Right atrium auricular region (tissue), 2 donors: ENCODE data around the gene ABI3. TPM values are rescaled to one million over a fixed set of nuclear protein-coding genes. Genes with fewer than 3 reads are reported as not detected.

Experiments
- DNase-seq: peaks from one replicate; pipeline ENCODE4 v3.0.0-alpha.2; 2019; ENCODE audit warnings: low spot score
- H3K27ac ChIP-seq, 2 donors: fragments of 200-600 bp; sonication (generic); 1 replicate in 1 of 2; 2 replicates in 1 of 2; pipeline ENCODE4 v1.5.1; 2016 to 2019
- H3K27me3 ChIP-seq, 2 donors: fragments of 200-600 bp; sonication (generic); one replicate each; pipeline versions ENCODE4 v1.5.1 to v1.6.0; 2017 to 2019
- H3K36me3 ChIP-seq: fragments of 200-600 bp; sonication (generic); one replicate; pipeline ENCODE4 v1.5.1; 2016
- H3K4me1 ChIP-seq, 2 donors: fragments of 200-600 bp; sonication (generic); one replicate each; pipeline versions ENCODE4 v1.5.1 to v1.6.0; 2017 to 2019
- H3K4me3 ChIP-seq, 2 donors: fragments of 200-600 bp; sonication (generic); 1 replicate in 1 of 2; 2 replicates in 1 of 2; pipeline ENCODE4 v1.5.1; 2017 to 2019; ENCODE audit warnings: mild to moderate bottlenecking in 1 of 2, moderate library complexity in 1 of 2
- H3K9me3 ChIP-seq, 2 donors: fragments of 200-600 bp; sonication (generic); one replicate each; pipeline ENCODE4 v1.5.1; 2019
- CTCF ChIP-seq, 2 donors: fragments of 200-600 bp; sonication (generic); IDR thresholded peaks; one replicate each; pipeline ENCODE4 v1.5.1; 2019; ENCODE audit warnings: antibody characterized with exemption in 2 of 2
- total RNA-seq, 2 donors: library from RNA; depleted of rRNA; stranded (reverse); fragments of >200 nt; gene quantifications; one replicate each; pipeline ENCODE4 v1.1.0, GENCODE V29; 2016

Gene ABI3
- total RNA-seq, 2 donors from 2014 or later = 6.7 to 8.2 TPM

DNA sequence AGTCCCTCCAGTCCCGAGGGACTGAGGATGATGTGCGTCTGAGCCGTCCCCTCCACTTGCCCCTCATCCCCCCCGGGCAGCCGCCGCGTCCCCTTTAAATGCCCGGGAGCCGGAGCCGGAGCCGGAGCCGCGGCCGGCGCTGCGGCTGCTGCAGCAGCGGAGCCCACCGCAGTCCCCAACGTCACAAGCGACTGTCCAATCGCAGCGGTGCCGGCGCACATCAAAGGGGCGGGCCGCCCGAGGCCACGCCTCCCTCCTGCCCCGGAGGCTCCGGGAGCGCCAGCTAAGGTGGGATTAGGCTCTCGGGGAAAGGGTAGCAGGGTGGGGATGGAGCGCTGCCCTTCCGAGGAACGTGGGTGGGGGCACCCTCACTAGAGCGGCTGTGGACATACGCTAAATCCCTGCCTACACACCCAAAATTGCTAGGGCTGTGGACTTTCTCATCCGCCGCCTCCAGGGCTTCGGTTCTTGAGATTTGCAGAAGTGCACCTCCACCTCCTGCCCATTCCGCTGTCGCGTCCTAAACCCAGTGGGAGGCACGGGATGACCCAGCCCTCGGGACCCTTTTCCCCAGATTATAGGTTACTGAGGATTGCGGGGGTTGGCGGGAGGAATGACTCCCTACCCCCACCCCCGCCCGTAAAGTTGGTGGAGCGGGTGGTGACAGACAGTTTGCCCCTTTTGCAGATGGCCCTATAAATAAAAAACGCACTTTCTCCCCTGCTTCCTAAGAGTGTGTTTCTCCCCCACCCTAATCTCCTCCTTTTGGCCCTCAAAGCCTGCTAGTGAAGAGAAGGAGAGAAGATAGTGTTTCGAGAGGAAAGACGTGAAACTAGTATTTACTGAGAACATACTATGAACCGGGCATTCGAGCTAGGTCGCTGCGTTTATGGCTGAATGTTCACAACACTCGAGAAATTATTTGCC, 20.4 kb downstream of the ABI3 start, which contains the start of gene PHOSPHO1:
PHOSPHO1 (minus strand) TSS at position 152 of the 927 bp plus-strand sequence. CDS start 4,096 bp downstream, outside the sequence.
- no peaks in the 10 kb centered on the region for H3K36me3 ChIP-seq
- H3K9me3 ChIP-seq = no peaks in the 10 kb centered on the region
- DNase-seq = peak; percentile 85
- TF ChIP-seq CTCF (IDR thresholded peaks at IDR 0.05) = peak in 1 of 2 donors; percentile 9
- peaks cover 0 to 22% of the 10 kb centered on the region in 2 donors for H3K4me1 ChIP-seq
- H3K27ac ChIP-seq = peak within 1 kb of the TSS in 1 of 2 donors; percentile 46
- H3K4me3 ChIP-seq = peak within 1 kb of the TSS; percentile 47 to 64
- no peaks in the 10 kb centered on the region for H3K27me3 ChIP-seq

DNA sequence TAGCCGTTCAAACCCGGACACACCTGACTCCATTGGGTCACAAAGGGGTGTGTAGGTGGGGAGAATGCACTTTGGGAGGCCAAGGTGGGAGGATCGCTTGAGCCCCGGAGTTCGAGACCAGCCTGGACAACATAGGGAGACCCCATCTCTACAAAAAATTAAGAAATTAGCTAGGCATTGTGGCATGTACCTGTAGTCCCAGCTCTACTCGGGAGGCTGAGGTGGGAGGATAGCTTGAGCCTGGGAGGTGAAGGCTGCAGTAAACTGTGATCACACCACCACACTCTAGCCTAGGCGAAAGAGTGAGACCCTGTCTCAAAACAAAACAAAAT, 21.0 kb downstream of the ABI3 start:
- H3K9me3 ChIP-seq = no peaks in the 10 kb centered on the region
- H3K27ac ChIP-seq = no peak overlapping the region
- no peaks in the 10 kb centered on the region for H3K27me3 ChIP-seq
- peaks cover 0 to 22% of the 10 kb centered on the region in 2 donors for H3K4me1 ChIP-seq
- DNase-seq = no peak
- H3K36me3 ChIP-seq = no peaks in the 10 kb centered on the region
- no peak for TF ChIP-seq CTCF (IDR thresholded peaks at IDR 0.05)
- H3K4me3 ChIP-seq = no peak overlapping the region

DNA sequence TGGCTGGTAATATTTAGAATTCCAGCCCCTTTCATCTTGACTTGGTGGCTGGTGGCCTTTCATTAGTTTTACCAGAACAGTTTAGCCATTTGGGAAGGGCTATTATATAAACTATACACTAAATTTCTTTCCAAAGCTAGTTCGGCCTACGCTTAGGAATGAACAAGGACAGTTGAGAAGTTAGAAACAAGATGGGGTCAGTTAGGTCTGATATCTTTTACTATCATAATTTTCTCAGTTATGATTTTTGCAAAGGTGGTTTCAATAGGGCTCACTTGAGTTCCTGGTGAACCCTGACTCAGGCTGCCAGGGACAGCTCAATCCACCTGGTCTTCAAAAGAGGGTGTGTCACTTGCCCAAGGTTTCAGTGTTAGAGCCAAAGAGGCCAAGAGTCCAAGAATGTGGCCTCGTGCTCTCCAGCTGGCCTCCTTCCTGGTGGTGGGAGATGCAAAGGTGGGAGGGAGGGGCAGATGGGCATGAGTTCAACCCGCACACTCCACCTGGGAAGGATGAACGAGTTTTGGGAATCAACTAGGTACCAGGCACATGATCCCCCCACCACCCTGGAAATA, 24.1 kb downstream of the ABI3 start:
- H3K4me3 ChIP-seq = no peak overlapping the region
- H3K27me3 ChIP-seq = no peaks in the 10 kb centered on the region
- H3K27ac ChIP-seq = no peak overlapping the region
- H3K4me1 ChIP-seq = peaks cover 0 to 18% of the 10 kb centered on the region in 2 donors
- no peak for DNase-seq
- no peaks in the 10 kb centered on the region for H3K9me3 ChIP-seq
- no peak for TF ChIP-seq CTCF (IDR thresholded peaks at IDR 0.05)
- H3K36me3 ChIP-seq = no peaks in the 10 kb centered on the region

DNA sequence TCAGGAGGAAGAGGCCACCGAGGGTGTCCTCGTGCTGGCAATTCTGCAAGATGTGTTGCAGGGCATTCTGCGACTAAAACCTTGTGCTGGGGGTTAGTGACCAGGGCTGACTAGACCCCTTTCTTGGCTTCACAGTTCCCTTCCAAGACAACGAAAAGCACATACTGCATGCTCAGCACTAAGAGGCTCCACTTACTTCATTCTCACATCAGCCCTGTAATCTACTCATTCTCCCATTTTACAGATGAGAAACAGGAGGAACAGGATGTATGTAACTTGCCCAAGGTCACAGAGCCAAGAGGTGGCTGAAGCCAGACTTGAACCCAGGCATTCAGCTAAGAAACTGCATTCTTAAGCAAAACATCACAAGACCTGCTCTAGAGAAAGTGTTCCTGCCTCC, 25.4 kb downstream of the ABI3 start:
- no peak for TF ChIP-seq CTCF (IDR thresholded peaks at IDR 0.05)
- H3K4me1 ChIP-seq = peaks cover 0 to 6% of the 10 kb centered on the region in 2 donors
- H3K27ac ChIP-seq = no peak overlapping the region
- no peaks in the 10 kb centered on the region for H3K27me3 ChIP-seq
- no peaks in the 10 kb centered on the region for H3K9me3 ChIP-seq
- no peaks in the 10 kb centered on the region for H3K36me3 ChIP-seq
- H3K4me3 ChIP-seq = no peak overlapping the region
- no peak for DNase-seq

- no peak for TF ChIP-seq CTCF (IDR thresholded peaks at IDR 0.05)
- Histone ChIP-seq H3K4me3 (no peak overlapping the region), H3K27ac (no peak overlapping the region), H3K36me3 (no peaks in the 10 kb centered on the region), H3K27me3 (no peaks in the 10 kb centered on the region), H3K4me1 (no peaks in the 10 kb centered on the region), H3K9me3 (no peaks in the 10 kb centered on the region)
- no peak for DNase-seq
Measured at GRCh38 chr17:49239963-49240362, 29.5 kb downstream of the ABI3 start.
